ENCODE measurements around the gene SMYD5. TPM values are rescaled to one million over a fixed set of nuclear protein-coding genes. Genes with fewer than 3 reads are reported as not detected.

The SMYD5 gene
- total RNA-seq, 4 donors from 2014 or later: 5.9 to 31.1 (median 22.7) TPM

- no peaks in the 10 kb centered on the region for H3K9me3 ChIP-seq
- no peaks in the 10 kb centered on the region for H3K27me3 ChIP-seq
- no peaks in the 10 kb centered on the region for H3K4me1 ChIP-seq
- intact Hi-C loops (cut with DNase I; ENCODE audit: low total_unique reads): no loop called here
- no peak overlapping the region for H3K4me3 ChIP-seq
- H3K27ac ChIP-seq: no peak overlapping the region
- no peaks in the 10 kb centered on the region for H3K36me3 ChIP-seq
- TF ChIP-seq POLR2A (IDR thresholded peaks at IDR 0.05): no peak
- TF ChIP-seq CTCF (IDR thresholded peaks at IDR 0.05): no peak
- no peak for DNase-seq
Measured at GRCh38 chr2:73228631-73229030, 14.6 kb downstream of the SMYD5 start.

- no peaks in the 10 kb centered on the region for H3K9me3 ChIP-seq
- no peak for TF ChIP-seq POLR2A (IDR thresholded peaks at IDR 0.05)
- no peak for TF ChIP-seq CTCF (IDR thresholded peaks at IDR 0.05)
- no peaks in the 10 kb centered on the region for H3K27me3 ChIP-seq
- peaks cover 0 to 9% of the 10 kb centered on the region in 2 donors for H3K4me1 ChIP-seq
- intact Hi-C loops (cut with DNase I; ENCODE audit: low total_unique reads): no loop called here
- H3K36me3 ChIP-seq: no peaks in the 10 kb centered on the region
- peak overlapping the region; percentile 61 to 98 for H3K4me3 ChIP-seq
- peak in 1 of 2 donors; percentile 31 for DNase-seq
- peak overlapping the region; percentile 40 to 50 for H3K27ac ChIP-seq
Measured at GRCh38 chr2:73232403-73233153, 18.5 kb downstream of the SMYD5 start.

GRCh38 chr2:73233154-73233931 is 19.3 kb downstream of the SMYD5 start, which contains the start of gene PRADC1:
PRADC1 (minus strand) TSS chr2:73233239; CDS start chr2:73233160, 79 bp downstream.
- TF ChIP-seq CTCF (IDR thresholded peaks at IDR 0.05) (no peak), POLR2A (IDR thresholded peaks at IDR 0.05) (peak in 1 of 2 donors; percentile 28)
- H3K27ac ChIP-seq: peak within 1 kb of the TSS; percentile 89 to 98
- H3K9me3 ChIP-seq: no peaks in the 10 kb centered on the region
- no peaks in the 10 kb centered on the region for H3K36me3 ChIP-seq
- no peaks in the 10 kb centered on the region for H3K27me3 ChIP-seq
- DNase-seq: peak; percentile 98 to 99
- H3K4me1 ChIP-seq: peaks cover 0 to 9% of the 10 kb centered on the region in 2 donors
- H3K4me3 ChIP-seq: peak within 1 kb of the TSS; percentile 61 to 98
- intact Hi-C loops (cut with DNase I; ENCODE audit: low total_unique reads): no loop called here

GRCh38 chr2:73233932-73234832 is 20.1 kb downstream of the SMYD5 start, which contains the start of gene CCT7:
CCT7 (plus strand) TSS chr2:73234308; CDS start chr2:73234379, 71 bp downstream.
- peaks cover 0 to 9% of the 10 kb centered on the region in 2 donors for H3K4me1 ChIP-seq
- peak in 2 of 4 experiments; percentile 5 to 17 for TF ChIP-seq CTCF (IDR thresholded peaks at IDR 0.05)
- peak; percentile 30 to 72 for TF ChIP-seq POLR2A (IDR thresholded peaks at IDR 0.05)
- H3K4me3 ChIP-seq: peak within 1 kb of the TSS; percentile 61 to 98
- intact Hi-C loops (cut with DNase I; ENCODE audit: low total_unique reads): no loop called here
- H3K9me3 ChIP-seq: no peaks in the 10 kb centered on the region
- H3K36me3 ChIP-seq: no peaks in the 10 kb centered on the region
- H3K27me3 ChIP-seq: no peaks in the 10 kb centered on the region
- DNase-seq: peak; percentile 88 to 90
- H3K27ac ChIP-seq: peak within 1 kb of the TSS; percentile 89 to 98
